ENCODE measurements around the gene AKT2. TPM values are rescaled to one million over a fixed set of nuclear protein-coding genes. Genes with fewer than 3 reads are reported as not detected.

AKT2 gene
- total RNA-seq, 1 experiment from 2014 or later: 141 TPM

DNA sequence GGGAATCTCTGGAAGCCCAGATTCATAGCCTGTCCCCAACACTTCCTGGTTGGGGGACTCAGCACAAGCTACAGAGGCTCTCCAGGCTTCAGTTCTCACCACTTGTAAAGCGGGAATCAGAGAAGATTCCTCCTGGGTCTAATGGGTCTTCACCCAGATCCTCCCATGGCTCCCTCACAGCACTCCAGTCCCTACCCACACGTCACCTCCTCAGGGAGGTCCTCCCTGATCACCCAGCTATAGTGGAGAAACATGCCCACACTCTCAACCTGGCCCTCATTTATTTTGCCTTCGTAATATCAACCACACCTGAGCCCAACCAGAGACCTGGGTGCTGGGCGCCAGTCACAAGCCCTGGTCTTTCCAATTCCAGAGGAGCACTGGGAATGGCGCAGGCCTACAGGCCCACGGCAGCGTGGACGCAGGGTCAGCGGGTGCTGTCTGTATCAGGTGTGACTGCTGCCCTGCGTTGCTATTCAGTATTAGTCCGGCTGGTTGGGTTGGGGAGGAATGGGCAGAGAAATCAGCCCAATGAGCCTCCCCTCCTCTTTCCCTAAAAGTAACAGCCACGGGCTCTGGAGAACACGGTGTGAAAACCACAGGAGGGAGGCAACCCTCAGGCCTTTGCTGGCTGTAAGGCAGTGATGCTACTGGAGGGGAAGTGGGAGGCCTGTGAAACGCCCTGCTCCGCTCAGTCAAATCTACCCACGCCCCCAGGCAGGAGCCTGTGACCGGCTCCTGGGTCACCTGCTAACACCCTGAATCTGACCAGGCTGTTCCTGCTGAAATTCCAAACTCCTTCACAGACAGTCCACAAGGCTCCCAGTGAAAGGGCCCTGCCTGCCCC lies 5.2 kb downstream of the AKT2 start:
- intact Hi-C loops (cut with micrococcal nuclease): no loop called here
- H3K4me3 ChIP-seq (replicated peaks in 1 of 2; ENCODE audit: low read depth in 1 of 2, low read length in 2 of 2): no peak overlapping the region
- H3K27ac ChIP-seq (ENCODE audit: low read depth, low read length): no peak overlapping the region
- no peak overlapping the region for H2AFZ ChIP-seq (ENCODE audit: low read depth, low read length, poor library complexity, severe bottlenecking)
- RAD21 ChIA-PET (ENCODE audit: low non-redundant PET in 1 of 2, low total read pairs in 2 of 2, uncharacterized antibody in 2 of 2, unreplicated experiment in 2 of 2): no interaction called here
- no peak for DNase-seq (ENCODE audit: low read depth, low spot score)
- no peaks in the 10 kb centered on the region for H3K9me3 ChIP-seq (ENCODE audit: control insufficient read depth in 1 of 2, insufficient read depth in 1 of 2, low read depth in 1 of 2, low read length in 2 of 2)
- BruUV-seq (replicated peaks): no TSS peak
- H3K36me3 ChIP-seq (ENCODE audit: control insufficient read depth in 1 of 2, insufficient read depth in 2 of 2, low read length in 2 of 2): peaks cover 0 to 4% of the 10 kb centered on the region in 2 experiments; a peak in 1 of 4 replicates
- CTCF ChIA-PET: no interaction called here
- H3K4me2 ChIP-seq (ENCODE audit: low read length): no peak overlapping the region
- H3K27me3 ChIP-seq (ENCODE audit: insufficient read depth, low read length): no peaks in the 10 kb centered on the region
- H3K79me2 ChIP-seq (ENCODE audit: insufficient read depth, low read length): peaks cover 95% of the 10 kb centered on the region
- POLR2A ChIA-PET: no interaction called here
- H4K20me1 ChIP-seq (ENCODE audit: insufficient read depth): no peaks in the 10 kb centered on the region
- H3K9ac ChIP-seq (ENCODE audit: low read length): no peak overlapping the region
- H3K9me2 ChIP-seq (ENCODE audit: insufficient read depth): no peaks in the 10 kb centered on the region
- H3K4me1 ChIP-seq (ENCODE audit: control insufficient read depth in 1 of 2, insufficient read depth in 2 of 2, low read length in 2 of 2): peaks cover 8 to 11% of the 10 kb centered on the region in 2 experiments
- no peak for ATAC-seq
- TF ChIP-seq YY1 (IDR thresholded peaks at IDR 0.05; ENCODE audit: extremely low read depth, insufficient replicate concordance, low read depth, low read length): no peak
- TF ChIP-seq, protein P1, sequence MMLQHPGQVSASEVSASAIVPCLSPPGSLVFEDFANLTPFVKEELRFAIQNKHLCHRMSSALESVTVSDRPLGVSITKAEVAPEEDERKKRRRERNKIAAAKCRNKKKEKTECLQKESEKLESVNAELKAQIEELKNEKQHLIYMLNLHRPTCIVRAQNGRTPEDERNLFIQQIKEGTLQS (IDR thresholded peaks at IDR 0.05): no peak
- no peak for TF ChIP-seq TCF7L2 (IDR thresholded peaks at IDR 0.05; ENCODE audit: borderline replicate concordance, extremely low read depth, insufficient read depth, insufficient read length)
- no peak for TF ChIP-seq POLR2AphosphoS5 (IDR thresholded peaks at IDR 0.05; ENCODE audit: low read depth, low read length)
- no peak for TF ChIP-seq MAX (IDR thresholded peaks at IDR 0.05)
- TF ChIP-seq EZH2 (IDR thresholded peaks at IDR 0.05): no peak
- TF ChIP-seq ELF1 (IDR thresholded peaks at IDR 0.05; ENCODE audit: borderline replicate concordance, low read depth): no peak
- TF ChIP-seq FOSL1 (IDR thresholded peaks at IDR 0.05; ENCODE audit: low read depth): no peak
- no peak for TF ChIP-seq POLR2A (IDR thresholded peaks at IDR 0.05; ENCODE audit: borderline replicate concordance, extremely low read depth, insufficient read depth, insufficient read length)
- no peak for TF ChIP-seq RAD21 (IDR thresholded peaks at IDR 0.05; ENCODE audit: low read depth)
- TF ChIP-seq ZNF274 (IDR thresholded peaks at IDR 0.05; ENCODE audit: low read depth, low read length): no peak
- TF ChIP-seq ZFX (IDR thresholded peaks at IDR 0.05): no peak
- TF ChIP-seq SRF (IDR thresholded peaks at IDR 0.05; ENCODE audit: low read depth): no peak
- TF ChIP-seq, protein P2, sequence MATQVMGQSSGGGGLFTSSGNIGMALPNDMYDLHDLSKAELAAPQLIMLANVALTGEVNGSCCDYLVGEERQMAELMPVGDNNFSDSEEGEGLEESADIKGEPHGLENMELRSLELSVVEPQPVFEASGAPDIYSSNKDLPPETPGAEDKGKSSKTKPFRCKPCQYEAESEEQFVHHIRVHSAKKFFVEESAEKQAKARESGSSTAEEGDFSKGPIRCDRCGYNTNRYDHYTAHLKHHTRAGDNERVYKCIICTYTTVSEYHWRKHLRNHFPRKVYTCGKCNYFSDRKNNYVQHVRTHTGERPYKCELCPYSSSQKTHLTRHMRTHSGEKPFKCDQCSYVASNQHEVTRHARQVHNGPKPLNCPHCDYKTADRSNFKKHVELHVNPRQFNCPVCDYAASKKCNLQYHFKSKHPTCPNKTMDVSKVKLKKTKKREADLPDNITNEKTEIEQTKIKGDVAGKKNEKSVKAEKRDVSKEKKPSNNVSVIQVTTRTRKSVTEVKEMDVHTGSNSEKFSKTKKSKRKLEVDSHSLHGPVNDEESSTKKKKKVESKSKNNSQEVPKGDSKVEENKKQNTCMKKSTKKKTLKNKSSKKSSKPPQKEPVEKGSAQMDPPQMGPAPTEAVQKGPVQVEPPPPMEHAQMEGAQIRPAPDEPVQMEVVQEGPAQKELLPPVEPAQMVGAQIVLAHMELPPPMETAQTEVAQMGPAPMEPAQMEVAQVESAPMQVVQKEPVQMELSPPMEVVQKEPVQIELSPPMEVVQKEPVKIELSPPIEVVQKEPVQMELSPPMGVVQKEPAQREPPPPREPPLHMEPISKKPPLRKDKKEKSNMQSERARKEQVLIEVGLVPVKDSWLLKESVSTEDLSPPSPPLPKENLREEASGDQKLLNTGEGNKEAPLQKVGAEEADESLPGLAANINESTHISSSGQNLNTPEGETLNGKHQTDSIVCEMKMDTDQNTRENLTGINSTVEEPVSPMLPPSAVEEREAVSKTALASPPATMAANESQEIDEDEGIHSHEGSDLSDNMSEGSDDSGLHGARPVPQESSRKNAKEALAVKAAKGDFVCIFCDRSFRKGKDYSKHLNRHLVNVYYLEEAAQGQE (IDR thresholded peaks at IDR 0.05; ENCODE audit: low read depth): no peak
- no peak for TF ChIP-seq EGR1 (IDR thresholded peaks at IDR 0.05; ENCODE audit: low read depth)
- TF ChIP-seq JUND (IDR thresholded peaks at IDR 0.05): no peak
- no peak for TF ChIP-seq SIN3A (IDR thresholded peaks at IDR 0.05; ENCODE audit: low read depth)
- TF ChIP-seq CTCF (IDR thresholded peaks at IDR 0.05 in 2 of 3, conservative IDR thresholded peaks at IDR 0.05 in 1 of 3; ENCODE audit: borderline replicate concordance in 1 of 3, insufficient read depth in 1 of 3, low read depth in 2 of 3, low read length in 2 of 3): no peak
- no peak for TF ChIP-seq EZH2phosphoT487 (IDR thresholded peaks at IDR 0.05; ENCODE audit: borderline replicate concordance)
